ENCODE measurements around the gene PRPF31.

Gene PRPF31

GRCh38 chr19:54074851-54075250 lies 40.7 kb upstream of the PRPF31 start:
- Histone ChIP-seq H3K79me2 (ENCODE audit: insufficient read depth, low read length) (no peaks in the 10 kb centered on the region), H2AFZ (ENCODE audit: low read length) (no peak overlapping the region), H3K27me3 (ENCODE audit: insufficient read depth, low read length, poor library complexity, severe bottlenecking) (no peaks in the 10 kb centered on the region), H3K9ac (ENCODE audit: low read depth, low read length, poor library complexity, severe bottlenecking) (no peak overlapping the region), H3K9me2 (replicated peaks; ENCODE audit: low read depth, low read length) (no peaks in the 10 kb centered on the region), H3K36me3 (ENCODE audit: insufficient read depth, low read length) (no peaks in the 10 kb centered on the region), H4K20me1 (ENCODE audit: insufficient read depth, low read length, poor library complexity, severe bottlenecking) (no peaks in the 10 kb centered on the region), H3K4me1 (ENCODE audit: insufficient read depth, low read length, poor library complexity, severe bottlenecking) (no peaks in the 10 kb centered on the region), H3K4me3 (ENCODE audit: low read length, poor library complexity, severe bottlenecking) (no peak overlapping the region), H3K9me3 (ENCODE audit: insufficient read depth, low read depth, low read length) (no peaks in the 10 kb centered on the region), H3K4me2 (ENCODE audit: low read depth, low read length, poor library complexity, severe bottlenecking) (no peak overlapping the region), H3F3A (ENCODE audit: low read depth) (no peaks in the 10 kb centered on the region)
- no peak for TF ChIP-seq EZH2phosphoT487 (IDR thresholded peaks at IDR 0.05; ENCODE audit: borderline replicate concordance)
- no peak for TF ChIP-seq CTCF (conservative IDR thresholded peaks at IDR 0.05; ENCODE audit: low read length)

- TF ChIP-seq EZH2phosphoT487 (IDR thresholded peaks at IDR 0.05; ENCODE audit: borderline replicate concordance) (no peak), CTCF (conservative IDR thresholded peaks at IDR 0.05; ENCODE audit: low read length) (no peak)
- H3K79me2 ChIP-seq (ENCODE audit: insufficient read depth, low read length), result no peaks in the 10 kb centered on the region
- no peaks in the 10 kb centered on the region for H3K27me3 ChIP-seq (ENCODE audit: insufficient read depth, low read length, poor library complexity, severe bottlenecking)
- H3K9me3 ChIP-seq (ENCODE audit: insufficient read depth, low read depth, low read length), result 0 out of 2 replicates have a peak, but pooled peaks cover 4% of the 10 kb centered on the region
- H3K9me2 ChIP-seq (replicated peaks; ENCODE audit: low read depth, low read length), result no peaks in the 10 kb centered on the region
- H2AFZ ChIP-seq (ENCODE audit: low read length), result no peak overlapping the region
- no peaks in the 10 kb centered on the region for H3F3A ChIP-seq (ENCODE audit: low read depth)
- H3K4me2 ChIP-seq (ENCODE audit: low read depth, low read length, poor library complexity, severe bottlenecking), result no peak overlapping the region
- no peaks in the 10 kb centered on the region for H4K20me1 ChIP-seq (ENCODE audit: insufficient read depth, low read length, poor library complexity, severe bottlenecking)
- no peak overlapping the region for H3K4me3 ChIP-seq (ENCODE audit: low read length, poor library complexity, severe bottlenecking)
- no peaks in the 10 kb centered on the region for H3K4me1 ChIP-seq (ENCODE audit: insufficient read depth, low read length, poor library complexity, severe bottlenecking)
- H3K36me3 ChIP-seq (ENCODE audit: insufficient read depth, low read length), result no peaks in the 10 kb centered on the region
- no peak overlapping the region for H3K9ac ChIP-seq (ENCODE audit: low read depth, low read length, poor library complexity, severe bottlenecking)
Measured at GRCh38 chr19:54077334-54077733, 38.2 kb upstream of the PRPF31 start.

GRCh38 chr19:54081032-54081431 lies 34.5 kb upstream of the PRPF31 start, which contains the start of gene TARM1:
Gene TARM1 (minus strand): TSS chr19:54081365. CDS start chr19:54081340, 25 bp downstream.
- no peaks in the 10 kb centered on the region for H3K9me2 ChIP-seq (replicated peaks; ENCODE audit: low read depth, low read length)
- H3F3A ChIP-seq (ENCODE audit: low read depth), result no peaks in the 10 kb centered on the region
- 0 out of 2 replicates have a peak, but pooled peaks cover 4% of the 10 kb centered on the region for H3K9me3 ChIP-seq (ENCODE audit: insufficient read depth, low read depth, low read length)
- H3K4me2 ChIP-seq (ENCODE audit: low read depth, low read length, poor library complexity, severe bottlenecking), result no peak within 1 kb of the TSS
- H3K27me3 ChIP-seq (ENCODE audit: insufficient read depth, low read length, poor library complexity, severe bottlenecking), result no peaks in the 10 kb centered on the region
- H3K36me3 ChIP-seq (ENCODE audit: insufficient read depth, low read length), result no peaks in the 10 kb centered on the region
- H3K4me3 ChIP-seq (ENCODE audit: low read length, poor library complexity, severe bottlenecking), result no peak within 1 kb of the TSS
- no peaks in the 10 kb centered on the region for H3K4me1 ChIP-seq (ENCODE audit: insufficient read depth, low read length, poor library complexity, severe bottlenecking)
- no peaks in the 10 kb centered on the region for H4K20me1 ChIP-seq (ENCODE audit: insufficient read depth, low read length, poor library complexity, severe bottlenecking)
- TF ChIP-seq CTCF (conservative IDR thresholded peaks at IDR 0.05; ENCODE audit: low read length), result no peak
- no peak for TF ChIP-seq EZH2phosphoT487 (IDR thresholded peaks at IDR 0.05; ENCODE audit: borderline replicate concordance)
- H3K79me2 ChIP-seq (ENCODE audit: insufficient read depth, low read length), result no peaks in the 10 kb centered on the region
- H3K9ac ChIP-seq (ENCODE audit: low read depth, low read length, poor library complexity, severe bottlenecking), result no peak within 1 kb of the TSS
- H2AFZ ChIP-seq (ENCODE audit: low read length), result no peak within 1 kb of the TSS

Measured in Loucy (cell line).